Chondrocyte (in vitro differentiated cells): ENCODE results near the gene RBM20. TPM values are rescaled to one million over a fixed set of nuclear protein-coding genes. Genes with fewer than 3 reads are reported as not detected.

Experiments
- DNase-seq: peaks from one replicate; pipeline ENCODE4 v3.0.0; 2021; ENCODE audit warnings: mixed read lengths, low spot score
- H3K27ac Mint-ChIP-seq: one replicate; pipeline ENCODE4 v1.8.0; 2021; ENCODE audit warnings: mild to moderate bottlenecking, moderate library complexity, mixed read lengths; ENCODE audit not compliant: unreplicated experiment
- H3K27me3 Mint-ChIP-seq: 2 replicates; pipeline ENCODE4 v1.8.0; 2021; ENCODE audit warnings: low read depth, mixed read lengths
- H3K36me3 Mint-ChIP-seq: 2 replicates; pipeline ENCODE4 v1.8.0; 2021; ENCODE audit warnings: low read depth, mixed read lengths
- H3K4me1 Mint-ChIP-seq: 2 replicates; pipeline ENCODE4 v1.8.0; 2021; ENCODE audit warnings: low read depth, mild to moderate bottlenecking, mixed read lengths
- H3K4me3 Mint-ChIP-seq: one replicate; pipeline ENCODE4 v1.8.0; 2021; ENCODE audit warnings: mild to moderate bottlenecking, moderate library complexity, mixed read lengths; ENCODE audit not compliant: unreplicated experiment
- H3K9me3 Mint-ChIP-seq: 2 replicates; pipeline ENCODE4 v1.8.0; 2021; ENCODE audit warnings: low read depth, mixed read lengths
- total RNA-seq: library from RNA; stranded (reverse); gene quantifications from 3 replicates; pipeline ENCODE4 v1.2.1, GENCODE V29; 2021
- TF ChIP-seq, protein P1 (sequence below): fragments of 200-600 bp; sonication (generic); IDR thresholded peaks from 2 replicates; pipeline ENCODE4 v1.5.0; 2021; ENCODE audit warnings: antibody characterized with exemption, mild to moderate bottlenecking, moderate library complexity

RBM20 gene
- total RNA-seq, 1 donor from 2014 or later: 3.6 TPM

DNA sequence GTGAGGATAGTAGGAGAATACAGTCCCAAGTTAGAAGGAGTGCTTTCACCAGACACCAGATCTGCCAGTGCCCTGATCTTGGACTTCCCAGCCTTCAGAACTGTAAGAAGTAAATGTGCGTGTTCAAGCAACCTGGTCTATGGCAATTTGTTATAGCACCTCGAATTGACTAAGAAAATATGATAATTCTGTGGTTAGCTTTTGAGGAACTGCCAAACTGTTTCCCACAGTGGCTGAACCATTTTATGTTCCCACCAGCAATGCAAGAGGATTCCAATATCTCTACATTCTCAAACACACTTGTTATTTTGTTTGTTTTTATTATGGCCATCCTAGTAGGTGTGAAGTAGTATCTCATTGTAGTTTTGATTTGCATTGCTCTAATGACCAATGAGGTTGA lies 47.0 kb downstream of the RBM20 start:
- TF ChIP-seq, protein P1, sequence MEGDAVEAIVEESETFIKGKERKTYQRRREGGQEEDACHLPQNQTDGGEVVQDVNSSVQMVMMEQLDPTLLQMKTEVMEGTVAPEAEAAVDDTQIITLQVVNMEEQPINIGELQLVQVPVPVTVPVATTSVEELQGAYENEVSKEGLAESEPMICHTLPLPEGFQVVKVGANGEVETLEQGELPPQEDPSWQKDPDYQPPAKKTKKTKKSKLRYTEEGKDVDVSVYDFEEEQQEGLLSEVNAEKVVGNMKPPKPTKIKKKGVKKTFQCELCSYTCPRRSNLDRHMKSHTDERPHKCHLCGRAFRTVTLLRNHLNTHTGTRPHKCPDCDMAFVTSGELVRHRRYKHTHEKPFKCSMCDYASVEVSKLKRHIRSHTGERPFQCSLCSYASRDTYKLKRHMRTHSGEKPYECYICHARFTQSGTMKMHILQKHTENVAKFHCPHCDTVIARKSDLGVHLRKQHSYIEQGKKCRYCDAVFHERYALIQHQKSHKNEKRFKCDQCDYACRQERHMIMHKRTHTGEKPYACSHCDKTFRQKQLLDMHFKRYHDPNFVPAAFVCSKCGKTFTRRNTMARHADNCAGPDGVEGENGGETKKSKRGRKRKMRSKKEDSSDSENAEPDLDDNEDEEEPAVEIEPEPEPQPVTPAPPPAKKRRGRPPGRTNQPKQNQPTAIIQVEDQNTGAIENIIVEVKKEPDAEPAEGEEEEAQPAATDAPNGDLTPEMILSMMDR: no peak
- H3K27me3 Mint-ChIP-seq: no peaks in the 10 kb centered on the region
- no peak overlapping the region for H3K4me3 Mint-ChIP-seq
- peaks cover 15% of the 10 kb centered on the region for H3K4me1 Mint-ChIP-seq
- peaks cover 24% of the 10 kb centered on the region for H3K9me3 Mint-ChIP-seq
- H3K27ac Mint-ChIP-seq: no peak overlapping the region
- no peak for DNase-seq
- H3K36me3 Mint-ChIP-seq: peaks cover 7% of the 10 kb centered on the region

DNA sequence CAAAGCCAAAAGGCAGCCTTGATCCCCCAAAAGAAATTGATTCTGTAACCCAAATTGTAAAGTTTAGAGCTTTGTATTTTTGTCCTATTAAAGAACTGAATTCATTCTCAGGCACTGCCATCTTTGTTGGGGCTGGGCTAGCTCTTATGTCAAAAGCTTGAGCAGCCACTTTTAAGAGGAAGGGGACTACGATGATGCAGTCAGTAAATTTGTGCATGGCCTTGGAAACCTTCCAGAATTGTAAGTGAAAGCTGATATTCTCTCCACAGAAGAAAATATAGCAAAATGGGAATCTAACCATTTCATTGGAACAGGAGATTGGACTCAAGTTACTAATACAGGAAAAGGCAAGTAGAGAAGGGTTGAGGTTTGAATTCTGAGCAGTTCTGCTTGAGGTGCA lies 50.1 kb downstream of the RBM20 start:
- Mint-ChIP-seq H3K9me3 (peaks cover 24% of the 10 kb centered on the region), H3K27me3 (no peaks in the 10 kb centered on the region), H3K4me1 (peaks cover 7% of the 10 kb centered on the region), H3K27ac (no peak overlapping the region), H3K36me3 (peaks cover 7% of the 10 kb centered on the region), H3K4me3 (no peak overlapping the region)
- no peak for DNase-seq
- TF ChIP-seq, protein P1: no peak

DNA sequence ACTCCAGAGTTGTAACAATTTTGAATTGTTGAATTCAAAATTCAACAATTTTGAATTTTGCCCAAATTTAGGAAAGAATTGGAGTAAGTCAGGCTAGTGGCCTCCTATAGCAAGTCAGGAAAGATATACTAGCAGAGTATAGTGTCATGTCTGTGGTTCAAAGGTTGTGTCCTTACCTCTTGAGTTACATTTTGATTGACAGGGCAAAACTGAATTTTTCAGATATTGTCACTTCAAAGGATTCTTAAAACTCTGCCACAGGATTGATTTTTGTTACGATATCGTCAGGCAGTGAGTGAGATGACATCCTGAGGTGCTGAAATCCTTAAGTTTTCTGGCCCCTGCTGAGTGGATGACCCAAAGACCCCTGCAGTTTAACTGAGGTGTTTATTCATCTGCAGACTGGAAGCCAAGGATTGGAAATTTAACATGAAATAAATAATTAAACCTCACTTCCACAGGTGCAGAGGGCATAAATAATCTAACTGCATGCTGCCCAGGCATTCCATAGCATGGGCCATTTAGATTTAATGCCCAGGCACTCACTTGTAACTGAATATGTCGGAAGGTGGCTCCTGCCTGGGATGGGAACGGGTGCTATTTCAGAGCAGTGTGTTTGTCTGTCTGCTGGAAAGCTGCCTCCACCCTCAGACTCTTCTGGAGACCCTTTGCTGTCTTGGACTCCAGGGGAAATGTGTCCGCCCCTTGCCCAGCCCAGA lies 50.8 kb downstream of the RBM20 start:
- peaks cover 7% of the 10 kb centered on the region for H3K4me1 Mint-ChIP-seq
- H3K27me3 Mint-ChIP-seq: no peaks in the 10 kb centered on the region
- TF ChIP-seq, protein P1: no peak
- H3K4me3 Mint-ChIP-seq: no peak overlapping the region
- H3K9me3 Mint-ChIP-seq: peaks cover 24% of the 10 kb centered on the region
- no peak overlapping the region for H3K27ac Mint-ChIP-seq
- H3K36me3 Mint-ChIP-seq: peaks cover 7% of the 10 kb centered on the region
- no peak for DNase-seq

DNA sequence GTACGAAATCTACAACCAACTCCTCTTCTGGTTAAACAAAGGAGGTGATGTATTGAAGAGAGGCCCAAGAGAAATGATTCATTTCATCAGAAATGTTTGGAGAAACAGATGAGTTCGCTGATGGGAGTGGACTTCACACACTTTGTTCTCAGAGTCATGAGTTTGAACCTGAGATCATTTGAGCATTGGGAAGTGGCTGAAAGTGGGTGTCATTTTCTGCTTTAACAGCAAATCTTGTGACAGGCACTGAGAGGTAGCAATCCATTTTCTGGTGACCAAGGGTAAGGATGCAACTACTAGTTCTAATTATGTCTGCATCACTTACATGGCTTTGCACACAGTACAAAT lies 51.4 kb downstream of the RBM20 start:
- H3K36me3 Mint-ChIP-seq: peaks cover 7% of the 10 kb centered on the region
- no peak for DNase-seq
- H3K4me1 Mint-ChIP-seq: peaks cover 7% of the 10 kb centered on the region
- TF ChIP-seq, protein P1: no peak
- no peak overlapping the region for H3K27ac Mint-ChIP-seq
- no peak overlapping the region for H3K4me3 Mint-ChIP-seq
- no peaks in the 10 kb centered on the region for H3K27me3 Mint-ChIP-seq
- H3K9me3 Mint-ChIP-seq: peaks cover 24% of the 10 kb centered on the region

DNA sequence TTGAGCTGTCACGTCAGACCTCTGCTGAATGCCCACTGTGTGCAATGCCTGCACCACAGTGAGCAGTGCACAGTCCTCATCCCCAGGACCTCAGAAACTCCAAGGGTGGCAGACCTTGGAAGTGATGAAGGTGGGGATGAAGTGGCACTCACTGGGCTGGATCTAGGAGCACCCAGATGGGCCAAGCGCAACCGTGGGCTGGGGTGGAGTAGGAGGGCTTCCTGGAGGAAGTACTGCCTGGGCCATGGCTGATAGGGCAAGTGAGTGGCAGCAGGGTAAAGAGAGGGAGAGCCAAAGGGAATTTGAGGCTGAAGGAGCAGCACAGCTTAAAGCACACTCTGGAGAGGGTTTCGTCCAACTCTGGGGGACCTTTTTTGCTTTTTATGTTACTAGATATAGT lies 52.3 kb downstream of the RBM20 start:
- TF ChIP-seq, protein P1: no peak
- Mint-ChIP-seq H3K4me3 (no peak overlapping the region), H3K9me3 (peaks cover 19% of the 10 kb centered on the region), H3K27me3 (no peaks in the 10 kb centered on the region), H3K36me3 (peaks cover 7% of the 10 kb centered on the region), H3K27ac (no peak overlapping the region), H3K4me1 (peaks cover 13% of the 10 kb centered on the region)
- DNase-seq: no peak
